Right lobe of liver (tissue), 4 donors: ENCODE measurements around the gene SOST.

ENCODE experiments used
- CTCF ChIP-seq, 4 donors: fragments of 200-600 bp in 3 of 4; fragments of 450-650 bp in 1 of 4; IDR thresholded peaks; one replicate each; pipeline versions ENCODE4 v1.5.1 to v1.8.0; 2016 to 2022; ENCODE audit warnings: antibody characterized with exemption in 4 of 4, mild to moderate bottlenecking in 2 of 4
- POLR2A ChIP-seq: fragments of 450-650 bp; IDR thresholded peaks from one replicate; pipeline ENCODE4 v1.6.1; 2017; ENCODE audit warnings: antibody characterized with exemption, mild to moderate bottlenecking
- donor health status: DM: no; HTN: no; CAD: no.
- donor health status: DM: no; HTN: no; CAD: no.
- donor health status: DM: no; HTN: yes; CAD: no.

DNA sequence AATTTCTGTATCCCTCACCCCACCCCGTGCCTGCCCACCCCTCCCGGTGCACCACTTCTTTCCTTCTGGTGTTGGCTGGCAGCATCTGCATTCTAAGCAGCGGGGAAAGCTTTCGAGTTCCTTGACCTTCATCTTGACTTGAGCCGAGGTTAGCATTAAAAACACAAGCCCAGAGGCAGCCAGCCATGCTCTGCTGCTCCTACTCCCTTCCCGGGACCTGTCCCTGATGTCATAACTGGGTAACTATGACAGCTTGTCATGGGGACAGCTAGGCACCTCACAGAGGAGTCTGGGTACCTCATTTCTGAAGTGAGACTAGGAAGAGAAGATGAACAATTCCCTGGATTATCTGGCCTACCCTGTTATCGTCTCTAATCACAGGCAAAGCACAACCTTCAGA lies 21.5 kb upstream of the SOST start, which contains the start of gene CFAP97D1:
- TF ChIP-seq POLR2A (no peak), CTCF (IDR thresholded peaks at IDR 0.05) (no peak)
